NCI-H82 treated with DMSO at 0.1 percent for 48 hours (cell line): Measurements from ENCODE around the gene PLXNA2.

Experiments used
- DNase-seq: peaks from one replicate; lab custom pipeline; 2025; ENCODE audit not compliant: unreplicated experiment; lab: John Stamatoyannopoulos, UW

PLXNA2 gene, protein sequence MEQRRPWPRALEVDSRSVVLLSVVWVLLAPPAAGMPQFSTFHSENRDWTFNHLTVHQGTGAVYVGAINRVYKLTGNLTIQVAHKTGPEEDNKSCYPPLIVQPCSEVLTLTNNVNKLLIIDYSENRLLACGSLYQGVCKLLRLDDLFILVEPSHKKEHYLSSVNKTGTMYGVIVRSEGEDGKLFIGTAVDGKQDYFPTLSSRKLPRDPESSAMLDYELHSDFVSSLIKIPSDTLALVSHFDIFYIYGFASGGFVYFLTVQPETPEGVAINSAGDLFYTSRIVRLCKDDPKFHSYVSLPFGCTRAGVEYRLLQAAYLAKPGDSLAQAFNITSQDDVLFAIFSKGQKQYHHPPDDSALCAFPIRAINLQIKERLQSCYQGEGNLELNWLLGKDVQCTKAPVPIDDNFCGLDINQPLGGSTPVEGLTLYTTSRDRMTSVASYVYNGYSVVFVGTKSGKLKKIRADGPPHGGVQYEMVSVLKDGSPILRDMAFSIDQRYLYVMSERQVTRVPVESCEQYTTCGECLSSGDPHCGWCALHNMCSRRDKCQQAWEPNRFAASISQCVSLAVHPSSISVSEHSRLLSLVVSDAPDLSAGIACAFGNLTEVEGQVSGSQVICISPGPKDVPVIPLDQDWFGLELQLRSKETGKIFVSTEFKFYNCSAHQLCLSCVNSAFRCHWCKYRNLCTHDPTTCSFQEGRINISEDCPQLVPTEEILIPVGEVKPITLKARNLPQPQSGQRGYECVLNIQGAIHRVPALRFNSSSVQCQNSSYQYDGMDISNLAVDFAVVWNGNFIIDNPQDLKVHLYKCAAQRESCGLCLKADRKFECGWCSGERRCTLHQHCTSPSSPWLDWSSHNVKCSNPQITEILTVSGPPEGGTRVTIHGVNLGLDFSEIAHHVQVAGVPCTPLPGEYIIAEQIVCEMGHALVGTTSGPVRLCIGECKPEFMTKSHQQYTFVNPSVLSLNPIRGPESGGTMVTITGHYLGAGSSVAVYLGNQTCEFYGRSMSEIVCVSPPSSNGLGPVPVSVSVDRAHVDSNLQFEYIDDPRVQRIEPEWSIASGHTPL (N-terminal part only)

DNA sequence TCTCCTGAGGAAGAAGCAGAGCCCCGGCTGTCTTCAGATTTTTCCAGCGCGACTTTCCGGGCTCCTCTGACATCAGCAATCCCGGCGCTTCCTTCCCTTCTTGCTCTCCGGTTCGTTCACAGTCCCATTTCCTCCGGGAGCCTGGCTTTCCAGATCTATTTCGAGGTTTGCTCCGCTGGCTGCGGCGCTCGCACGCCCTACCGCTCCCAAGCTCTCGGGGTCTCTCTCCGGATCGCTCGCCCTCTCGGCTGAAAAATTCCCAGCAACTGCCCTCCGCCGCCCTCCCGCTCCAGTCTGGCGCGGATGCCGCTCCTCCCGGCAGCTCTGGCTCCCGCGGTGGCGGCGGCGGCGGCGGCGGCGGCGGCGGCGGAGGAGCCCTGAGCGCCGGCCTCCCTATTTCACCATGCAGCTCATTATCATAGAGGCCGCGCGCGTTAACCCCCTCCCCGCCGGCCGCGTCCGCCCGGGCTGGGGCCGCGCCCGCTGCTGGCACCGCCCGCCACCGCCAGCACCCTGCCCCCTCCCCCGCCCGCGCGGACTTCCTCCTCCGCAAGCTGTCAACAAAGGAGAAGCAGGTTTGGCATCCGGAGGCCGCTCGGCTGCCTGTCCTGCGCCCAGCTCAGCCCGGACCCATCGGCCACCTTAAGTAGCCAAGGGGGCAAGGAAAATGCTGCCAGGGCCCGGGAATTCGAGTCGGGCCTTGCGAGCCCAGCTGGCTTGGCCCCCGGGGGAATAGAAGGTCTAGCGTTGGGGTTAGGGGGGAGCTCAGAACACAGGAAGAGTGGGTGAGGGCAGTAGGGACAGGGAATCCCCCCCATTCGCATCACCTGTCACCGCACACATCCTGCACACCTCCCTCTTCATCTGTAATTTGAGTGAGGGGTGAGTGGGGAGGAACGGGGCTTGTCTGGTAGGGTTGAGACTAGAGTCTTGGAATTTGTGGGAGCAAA lies at the start of gene PLXNA2:
TSS of gene PLXNA2 (minus strand) at position 418 of the 950 bp plus-strand sequence. CDS start 26,462 bp downstream, outside the sequence.
- DNase-seq: peak; percentile 24

DNA sequence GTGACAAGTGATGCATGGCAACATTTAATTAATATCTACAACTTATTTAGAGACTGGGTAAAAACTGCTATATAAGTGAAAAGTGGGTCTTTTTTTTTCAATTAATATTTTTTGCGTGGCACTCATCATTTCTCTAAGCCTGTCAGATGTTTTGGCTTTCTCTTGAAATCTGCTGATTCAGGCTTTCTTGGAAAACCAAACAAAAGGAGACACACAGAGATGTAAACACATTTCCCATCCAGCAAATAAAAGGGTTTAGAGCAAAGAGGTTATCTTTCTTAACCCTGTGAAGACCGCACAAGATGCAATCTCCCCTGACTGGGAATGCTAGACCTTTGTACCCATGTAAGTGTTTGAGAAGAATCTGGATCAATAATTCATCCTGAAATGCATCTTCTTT lies 48.7 kb upstream of the PLXNA2 start:
- no peak for DNase-seq

DNA sequence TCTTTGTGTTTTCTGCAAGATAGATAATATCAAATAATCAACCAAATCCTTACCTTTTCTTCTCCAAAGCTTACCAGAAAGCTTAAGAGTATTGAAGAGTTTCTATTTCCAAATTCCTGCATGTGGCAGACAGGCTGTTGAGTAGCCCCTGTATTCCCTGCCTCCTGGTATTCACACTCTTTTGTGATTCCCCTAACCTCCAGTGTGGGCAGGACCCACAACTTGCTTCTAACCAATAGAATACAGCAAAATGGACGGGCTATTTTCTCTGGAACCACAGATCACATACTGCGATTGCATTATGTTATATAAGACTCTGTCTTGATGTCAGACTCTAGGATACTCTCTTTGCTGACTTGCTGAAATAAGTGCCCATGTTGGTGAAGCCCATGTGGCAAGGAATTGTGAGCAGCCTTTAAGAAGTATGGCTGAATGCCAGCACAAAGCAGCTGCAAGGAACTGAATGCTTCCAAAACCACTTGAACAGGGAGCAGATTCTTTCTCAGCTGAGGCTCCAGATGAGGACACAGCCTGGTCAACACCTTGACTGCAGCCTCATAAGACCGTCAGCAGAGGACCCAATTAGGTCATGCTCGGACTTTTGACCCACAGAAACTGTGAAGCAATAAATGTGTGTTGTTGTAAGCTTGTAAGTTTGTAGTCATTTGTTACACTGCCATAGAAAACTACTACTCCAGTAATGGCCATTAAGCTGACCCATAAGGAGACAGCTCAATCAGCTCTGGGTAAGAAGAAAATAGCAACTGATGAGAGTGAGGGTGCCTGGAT lies 47.9 kb upstream of the PLXNA2 start:
- DNase-seq: no peak

DNA sequence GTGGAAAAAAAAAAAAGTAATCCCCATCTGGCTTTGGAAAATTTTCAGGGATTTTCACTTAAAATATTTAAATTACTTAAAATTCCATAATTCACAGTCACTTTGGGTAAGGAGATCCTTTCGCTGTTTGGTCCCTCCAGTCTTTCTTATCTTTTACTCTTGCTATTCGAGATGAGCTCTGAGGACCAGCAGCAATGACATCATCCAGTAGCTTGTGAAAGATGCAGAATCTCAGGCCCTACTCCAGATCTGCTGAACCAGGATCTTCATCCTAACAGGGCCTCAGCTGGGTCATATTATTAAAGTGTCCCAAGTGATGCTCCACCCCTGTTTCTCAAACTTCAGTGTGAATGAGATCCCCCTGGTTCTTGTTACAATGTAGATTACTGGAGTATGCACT lies 46.9 kb upstream of the PLXNA2 start:
- no peak for DNase-seq

DNA sequence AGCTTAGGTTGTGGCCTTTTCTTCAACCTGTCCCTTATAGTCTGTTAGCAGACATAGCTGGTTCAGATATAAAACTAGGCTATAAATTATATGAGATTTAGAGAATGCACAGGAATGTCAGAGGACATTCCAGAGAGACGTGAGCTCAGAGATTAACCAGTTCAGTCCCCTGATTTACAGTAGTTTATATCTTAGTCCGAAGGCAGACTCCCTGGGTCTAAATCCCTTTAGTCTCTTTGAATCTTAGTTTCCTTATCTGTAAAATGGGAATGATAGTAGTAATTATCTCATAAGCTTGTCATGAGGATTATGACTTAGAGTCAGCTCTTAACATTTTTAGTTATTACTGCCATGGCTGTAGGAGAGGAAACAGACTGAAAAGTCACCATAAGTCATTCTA lies 45.5 kb upstream of the PLXNA2 start:
- DNase-seq: no peak

DNA sequence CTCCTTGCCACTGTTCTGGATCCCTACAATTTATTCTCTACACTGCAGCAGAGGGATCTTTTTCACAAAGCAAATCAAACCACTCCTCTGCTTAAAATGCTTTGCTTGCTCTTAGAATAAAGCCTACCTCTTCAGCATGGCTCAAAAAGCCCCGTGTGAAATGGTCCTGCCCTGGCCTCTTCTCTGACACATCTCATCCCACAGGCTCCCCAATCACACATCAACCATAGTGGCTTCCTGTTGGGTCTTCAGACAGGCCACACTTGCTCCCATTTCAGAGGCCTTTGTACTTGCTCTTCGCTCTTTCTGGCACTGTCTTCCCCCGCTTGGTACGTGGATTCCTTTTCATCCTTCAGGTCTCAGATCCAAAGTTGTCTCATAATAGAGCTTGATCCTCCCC lies 44.3 kb upstream of the PLXNA2 start:
- DNase-seq: no peak

DNA sequence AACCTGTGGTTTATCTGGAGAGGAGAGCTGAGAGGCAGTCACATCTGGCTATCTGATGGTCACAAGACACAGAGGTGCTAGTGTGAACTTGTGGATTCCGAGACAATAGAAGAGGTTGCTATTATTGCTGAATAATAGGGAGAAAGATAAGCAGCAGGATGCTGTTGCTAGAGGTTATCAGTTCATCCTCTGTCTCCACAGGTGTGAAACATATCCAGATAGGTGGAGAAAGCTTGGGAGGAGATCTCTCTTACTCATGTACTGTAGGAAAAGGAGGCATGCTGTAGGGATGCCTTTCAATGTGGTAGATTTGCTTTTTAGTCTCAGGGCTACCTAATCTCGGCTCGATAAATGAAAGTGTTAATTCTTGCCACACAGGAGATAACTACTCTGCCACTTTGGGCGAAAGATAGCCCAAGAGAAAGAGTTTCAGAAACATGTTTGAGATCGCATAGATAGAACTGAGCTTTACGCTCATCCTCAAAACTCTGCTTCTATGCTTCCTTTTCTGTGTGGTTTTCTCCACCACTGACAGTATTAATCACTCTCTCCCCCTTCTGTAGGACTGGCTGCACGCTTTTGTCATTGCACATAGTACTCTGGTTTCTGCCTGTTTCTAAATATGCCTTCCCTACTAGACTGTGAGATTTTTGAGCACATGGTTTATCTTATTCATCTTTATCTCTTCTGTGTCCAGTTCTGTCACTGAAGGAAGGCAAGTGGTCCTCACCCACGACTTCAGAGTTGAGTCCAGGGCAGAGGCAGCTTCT lies 36.7 kb upstream of the PLXNA2 start:
- DNase-seq: no peak

DNA sequence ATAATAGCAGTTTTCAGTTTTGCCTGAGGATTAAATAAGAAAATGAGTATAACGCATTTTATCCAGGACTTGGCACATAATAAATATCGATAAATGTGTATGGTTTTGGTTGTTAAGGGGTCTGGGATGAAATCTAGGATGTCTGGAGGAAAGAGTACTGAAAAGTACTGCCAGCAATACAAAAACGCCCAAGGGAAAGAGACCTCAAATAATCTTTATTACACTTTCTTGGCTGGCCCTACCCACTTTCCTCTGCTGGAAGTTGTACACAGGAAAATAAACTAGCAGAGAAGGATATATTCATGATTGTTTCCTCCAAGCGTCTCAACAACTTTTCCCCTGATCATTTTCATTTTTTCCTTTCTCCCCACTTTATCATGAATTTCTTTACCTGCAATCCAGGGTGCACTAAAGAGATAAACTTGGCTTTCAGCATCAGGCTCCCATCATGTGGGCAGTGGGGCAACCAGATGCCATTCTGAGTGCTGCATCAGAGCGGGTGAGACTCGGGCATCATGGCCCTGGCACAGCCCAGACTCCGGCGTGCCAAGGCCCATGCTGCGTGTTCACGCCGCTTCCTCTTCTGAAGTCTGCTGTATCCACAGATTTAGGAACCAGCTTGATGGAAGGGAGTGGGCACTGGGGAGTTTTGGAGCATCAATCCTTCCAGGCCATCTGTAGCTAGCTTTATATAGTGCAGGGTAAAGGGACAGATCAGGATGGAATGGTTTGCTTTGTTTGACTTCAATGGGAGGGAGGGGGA lies 35.8 kb upstream of the PLXNA2 start:
- no peak for DNase-seq

DNA sequence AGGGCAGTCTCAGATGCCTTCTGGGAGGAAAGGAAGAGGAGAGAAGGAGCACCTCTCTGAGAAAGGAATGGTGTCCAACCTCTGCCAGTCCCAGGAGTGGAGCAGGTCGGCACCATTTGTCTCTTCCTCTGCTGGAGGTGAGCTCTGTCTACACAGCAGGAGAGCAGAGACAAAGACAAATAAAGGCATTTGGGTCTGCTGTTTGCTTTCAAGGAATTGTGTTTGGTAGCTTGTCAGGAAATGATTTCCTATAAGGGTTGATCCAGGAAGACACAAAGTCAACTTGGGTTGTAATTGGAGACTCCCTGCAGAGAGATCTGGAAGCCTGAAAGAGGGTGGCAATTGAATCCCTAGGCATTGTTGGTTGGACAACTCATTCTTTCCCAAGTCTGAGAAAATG lies 34.5 kb upstream of the PLXNA2 start:
- DNase-seq: no peak

DNA sequence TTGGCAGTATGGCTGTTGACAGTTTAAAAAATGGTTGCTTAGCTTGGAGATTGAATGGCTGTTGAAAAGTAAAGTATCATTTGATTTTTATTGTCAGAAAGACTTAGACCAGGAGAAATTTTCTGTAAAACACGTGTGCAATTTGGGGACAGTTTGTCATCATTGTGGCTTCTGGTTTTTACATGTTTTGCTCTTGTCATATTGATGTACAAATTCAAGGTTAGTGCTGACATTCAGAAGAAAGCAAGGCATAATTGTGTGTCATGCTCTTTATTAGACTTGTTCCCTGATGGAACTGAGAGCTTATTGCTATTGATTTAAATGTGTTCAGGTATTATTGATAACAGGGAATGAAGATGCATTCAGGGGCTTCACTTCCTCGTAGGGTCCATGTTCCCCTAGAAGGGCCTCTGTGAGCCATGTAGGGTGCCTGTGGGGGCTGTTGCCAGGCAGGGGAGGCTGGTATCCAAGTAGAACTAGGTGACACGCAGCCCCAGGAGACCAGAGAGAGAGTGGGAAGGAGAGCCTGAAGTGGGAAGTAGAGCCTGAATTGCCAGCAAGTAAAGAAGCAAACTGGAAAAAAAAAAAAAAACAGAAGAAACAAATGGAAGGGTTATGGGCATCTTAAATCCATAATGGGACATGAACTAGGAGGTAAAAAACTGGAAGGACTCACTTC lies 32.7 kb upstream of the PLXNA2 start:
- no peak for DNase-seq

DNA sequence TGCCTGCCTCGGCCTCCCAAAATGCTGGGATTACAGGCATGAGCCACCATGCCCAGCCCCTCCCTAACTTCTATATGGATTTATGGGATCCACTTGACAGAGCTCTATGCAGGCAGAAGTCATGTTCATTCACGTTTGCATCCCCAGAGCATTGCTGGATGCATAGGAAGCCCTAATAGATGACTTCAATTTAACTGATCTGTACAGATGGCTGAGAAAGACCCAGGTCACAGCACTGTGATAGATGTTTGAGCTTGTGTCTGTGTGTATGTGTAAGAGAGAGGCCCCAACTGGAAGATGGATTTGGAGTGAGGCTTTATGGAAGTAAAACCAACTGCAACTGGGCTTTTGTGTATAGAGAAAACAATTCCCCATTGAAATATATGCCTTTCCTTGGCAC lies 30.9 kb upstream of the PLXNA2 start:
- no peak for DNase-seq

DNA sequence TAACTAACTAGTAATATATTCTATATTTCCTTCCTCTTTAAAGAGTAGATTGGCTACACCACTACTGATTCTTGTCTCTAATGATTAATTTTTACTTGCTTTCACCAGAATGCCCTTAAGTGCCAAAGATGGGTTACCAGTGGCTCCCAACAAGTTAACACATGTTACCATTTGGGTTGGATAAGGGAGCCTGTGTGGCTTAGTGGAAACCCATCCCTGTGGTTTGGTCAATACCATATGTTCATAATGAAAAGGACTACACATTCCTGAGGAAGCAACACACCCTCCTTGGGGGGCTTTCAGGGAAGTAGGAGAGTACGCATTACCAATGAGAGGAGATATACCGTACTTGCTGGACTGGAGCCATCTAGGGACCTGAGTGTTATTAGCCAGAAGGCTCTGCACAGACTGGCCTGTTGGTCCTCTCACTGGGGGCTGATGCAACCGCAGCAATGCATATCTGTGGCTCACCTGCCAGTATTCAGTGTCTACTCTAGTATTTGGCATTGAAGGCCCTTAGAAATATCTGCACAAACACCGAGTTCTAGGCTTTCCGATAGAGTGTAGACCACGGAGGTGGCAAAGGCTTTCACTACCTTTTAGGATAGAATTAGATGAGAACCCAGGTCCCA lies 29.3 kb upstream of the PLXNA2 start:
- peak; percentile 76 for DNase-seq

DNA sequence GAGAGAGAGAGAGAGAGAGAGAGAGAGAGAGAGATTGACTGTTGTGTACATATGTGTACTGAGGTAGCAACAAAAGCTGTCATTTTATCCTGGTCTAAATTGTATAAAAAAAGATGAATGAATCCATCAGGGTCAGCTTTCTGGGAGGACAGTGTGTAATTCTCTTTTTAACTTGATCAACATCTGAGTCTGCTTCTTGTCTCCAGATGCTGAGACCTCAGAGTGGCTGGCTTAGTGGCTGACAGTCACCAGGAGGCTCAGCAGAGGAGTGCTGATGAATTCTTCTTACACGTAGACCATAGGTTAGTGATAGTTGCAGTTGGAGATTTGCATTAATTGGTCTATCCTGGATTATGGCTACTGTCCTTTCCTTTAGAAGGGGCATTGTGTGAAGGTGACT lies 28.5 kb upstream of the PLXNA2 start:
- peak; percentile 98 for DNase-seq

DNA sequence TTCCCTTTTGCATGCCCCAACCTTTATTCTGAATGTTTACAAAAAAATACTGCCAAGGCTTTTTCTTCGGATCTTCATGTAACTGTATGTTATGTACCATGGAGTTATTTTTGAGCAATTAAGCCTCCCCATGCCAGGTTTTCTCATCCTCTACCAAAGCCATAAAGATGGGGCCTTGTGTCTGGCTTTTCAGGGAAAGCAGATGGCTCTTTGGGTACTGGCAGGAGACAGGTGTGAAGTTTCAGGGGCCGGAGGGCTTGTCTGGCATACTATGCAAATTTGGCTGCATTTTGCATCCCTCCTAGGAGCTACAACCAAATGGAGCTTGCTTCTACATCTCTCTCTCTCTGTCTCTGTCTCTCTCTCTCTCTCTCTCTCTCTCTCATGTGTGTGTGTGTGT lies 28.1 kb upstream of the PLXNA2 start:
- DNase-seq: peak; percentile 54

DNA sequence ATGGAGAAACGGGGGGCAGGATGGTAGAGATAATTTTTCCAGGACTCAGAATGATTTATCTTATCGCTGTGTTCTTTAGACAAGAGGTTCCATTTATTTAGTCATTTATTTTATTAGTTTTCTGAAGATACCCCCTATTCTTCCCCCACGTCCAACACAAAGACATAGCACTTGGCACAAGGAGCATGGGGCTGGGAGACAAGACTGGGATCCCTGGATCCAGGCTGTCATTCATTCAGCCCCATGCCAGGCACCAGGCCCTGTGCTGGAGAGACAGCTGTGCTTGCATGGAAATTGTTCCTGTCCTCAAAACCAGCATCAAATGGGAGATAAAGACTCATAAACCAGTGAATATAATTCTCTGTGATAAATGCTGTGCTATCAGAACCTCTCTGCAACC lies 27.1 kb upstream of the PLXNA2 start:
- no peak for DNase-seq

DNA sequence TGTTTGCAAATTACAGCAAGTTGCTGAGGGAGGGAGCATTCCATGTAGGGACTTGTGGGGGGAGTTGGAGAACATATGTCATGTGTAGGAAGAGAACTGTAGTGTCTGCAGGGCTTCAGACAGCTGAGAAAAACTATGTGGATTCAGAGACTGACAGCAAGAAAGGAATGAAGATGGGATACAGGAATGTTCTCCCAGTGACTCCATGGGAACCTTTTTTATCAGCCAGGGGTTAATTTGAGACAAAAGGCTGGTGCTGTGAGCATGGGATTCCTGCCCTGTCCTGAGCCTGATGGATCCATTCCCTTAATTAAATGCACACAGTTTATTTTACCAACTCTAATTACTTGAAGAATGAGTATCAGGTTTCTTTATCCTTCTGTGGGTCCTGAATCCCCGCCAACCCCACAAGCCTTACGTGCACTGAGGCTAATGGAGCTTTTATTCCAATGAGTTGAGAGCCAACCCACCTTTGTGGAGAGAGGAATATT lies 26.5 kb upstream of the PLXNA2 start:
- DNase-seq: peak; percentile 92

DNA sequence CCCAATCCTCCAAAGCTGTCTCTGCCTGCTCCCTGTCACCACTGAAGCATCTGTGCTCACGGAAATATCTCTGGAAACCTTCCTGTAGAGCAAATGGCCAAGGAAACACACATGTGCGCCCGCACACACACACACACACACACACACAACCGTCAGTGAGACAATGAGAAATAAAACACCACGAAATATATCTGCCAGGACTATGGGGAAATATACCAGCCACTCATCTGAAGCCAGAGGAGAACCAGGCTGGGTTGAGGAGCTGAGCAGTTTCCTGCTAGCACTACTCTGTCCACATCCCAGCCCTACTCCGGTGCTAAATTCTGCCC lies 25.1 kb upstream of the PLXNA2 start:
- DNase-seq: no peak
